ELR (cell line): Measurements from ENCODE around the gene UGT1A7.

Experiments
- DNase-seq: peaks from one replicate; pipeline ENCODE4 v3.0.0-alpha.2; 2015; ENCODE audit warnings: low read depth

UGT1A7 gene

DNA sequence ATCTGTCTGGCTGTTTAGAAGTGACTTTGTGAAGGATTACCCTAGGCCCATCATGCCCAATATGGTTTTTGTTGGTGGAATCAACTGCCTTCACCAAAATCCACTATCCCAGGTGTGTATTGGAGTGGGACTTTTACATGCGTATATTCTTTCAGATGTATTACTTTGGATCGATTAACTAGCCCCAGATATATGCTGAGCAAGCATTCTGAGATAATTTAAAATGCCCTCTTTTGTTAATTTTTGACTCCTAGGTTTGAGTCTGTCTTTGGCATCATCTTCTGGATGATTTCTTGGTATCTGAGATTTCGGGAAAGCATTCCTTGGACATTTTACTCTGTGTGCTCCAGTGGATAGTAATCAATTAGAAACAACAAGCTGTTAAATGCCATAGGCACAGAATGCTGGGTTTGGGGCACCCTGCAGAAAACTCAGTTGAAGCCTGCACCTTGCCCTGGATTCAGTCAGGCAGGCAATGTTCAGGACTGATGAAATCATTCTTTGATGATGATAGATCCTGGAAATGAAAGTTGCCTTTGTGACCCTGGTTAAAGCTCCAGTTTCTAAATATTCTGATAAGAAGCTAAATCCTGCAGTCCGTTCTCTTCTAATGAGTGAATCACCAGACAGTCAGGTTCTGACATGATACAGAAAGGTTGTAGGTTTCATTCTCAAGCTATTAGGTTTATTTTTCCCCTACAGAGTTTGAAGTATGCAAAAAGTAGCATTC lies 79.5 kb downstream of the UGT1A7 start:
- no peak for DNase-seq

DNA sequence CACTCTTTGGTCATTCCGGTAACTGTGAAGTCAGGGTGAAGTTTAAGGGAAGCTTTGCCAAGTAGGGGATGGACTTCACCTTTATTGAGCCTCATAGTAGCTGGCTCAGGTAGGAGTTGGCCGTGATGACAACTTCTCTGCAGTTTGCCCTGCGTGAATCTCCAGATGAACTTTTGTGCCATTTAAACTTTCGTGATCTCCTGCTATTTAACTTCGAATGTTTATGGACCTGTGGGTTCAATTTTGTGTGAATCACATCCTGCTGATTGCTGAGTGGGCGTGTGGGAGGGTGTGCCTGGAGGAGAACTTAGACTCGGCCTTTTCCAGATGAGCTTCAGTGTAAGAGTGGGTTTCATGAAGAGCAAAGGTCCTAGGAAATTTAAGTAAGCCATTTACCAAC lies 82.6 kb downstream of the UGT1A7 start:
- DNase-seq, result peak; percentile 65

DNA sequence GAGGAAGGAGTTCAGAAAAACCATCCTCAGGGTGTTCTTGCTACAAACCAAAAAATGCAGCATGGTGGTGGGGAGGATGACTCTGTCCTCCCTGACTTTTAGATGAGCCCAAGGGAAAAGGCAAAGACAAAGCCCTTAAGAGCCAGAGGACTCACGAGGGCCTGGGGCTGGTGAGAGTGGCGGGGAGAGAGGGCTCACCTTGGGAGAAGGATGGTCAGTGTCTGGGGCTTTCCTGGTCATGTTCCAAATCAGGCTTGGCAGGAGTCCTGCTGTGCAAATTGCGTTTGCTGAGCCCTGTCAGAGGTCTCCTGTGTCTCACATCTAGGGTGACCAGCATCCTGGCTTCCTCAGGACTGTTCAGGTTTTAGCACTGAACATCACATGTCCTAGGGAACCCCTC lies 83.1 kb downstream of the UGT1A7 start:
- peak; percentile 6 for DNase-seq

DNA sequence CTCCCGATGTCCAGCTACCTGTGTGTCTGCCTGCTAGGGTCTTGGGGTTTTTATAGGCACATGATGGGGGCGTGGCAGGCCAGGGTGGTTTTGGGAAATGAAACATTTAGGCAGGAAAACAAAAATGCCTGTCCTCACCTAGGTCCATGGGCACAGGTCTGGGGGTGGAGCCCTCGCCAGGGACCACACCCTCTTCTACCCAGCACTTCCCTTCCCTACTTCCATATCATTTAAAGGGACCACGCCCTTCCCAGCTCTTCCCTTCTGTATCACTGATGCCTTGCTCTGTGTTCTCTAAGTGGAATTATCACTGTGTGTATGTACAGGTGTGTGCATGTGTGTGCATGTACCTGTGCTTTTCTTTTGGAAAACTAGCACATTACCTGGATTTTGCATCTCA lies 84.7 kb downstream of the UGT1A7 start:
- no peak for DNase-seq

DNA sequence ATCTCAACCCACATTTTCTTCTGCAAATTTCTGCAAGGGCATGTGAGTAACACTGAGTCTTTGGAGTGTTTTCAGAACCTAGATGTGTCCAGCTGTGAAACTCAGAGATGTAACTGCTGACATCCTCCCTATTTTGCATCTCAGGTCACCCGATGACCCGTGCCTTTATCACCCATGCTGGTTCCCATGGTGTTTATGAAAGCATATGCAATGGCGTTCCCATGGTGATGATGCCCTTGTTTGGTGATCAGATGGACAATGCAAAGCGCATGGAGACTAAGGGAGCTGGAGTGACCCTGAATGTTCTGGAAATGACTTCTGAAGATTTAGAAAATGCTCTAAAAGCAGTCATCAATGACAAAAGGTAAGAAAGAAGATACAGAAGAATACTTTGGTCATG lies 86.4 kb downstream of the UGT1A7 start:
- DNase-seq, result no peak

DNA sequence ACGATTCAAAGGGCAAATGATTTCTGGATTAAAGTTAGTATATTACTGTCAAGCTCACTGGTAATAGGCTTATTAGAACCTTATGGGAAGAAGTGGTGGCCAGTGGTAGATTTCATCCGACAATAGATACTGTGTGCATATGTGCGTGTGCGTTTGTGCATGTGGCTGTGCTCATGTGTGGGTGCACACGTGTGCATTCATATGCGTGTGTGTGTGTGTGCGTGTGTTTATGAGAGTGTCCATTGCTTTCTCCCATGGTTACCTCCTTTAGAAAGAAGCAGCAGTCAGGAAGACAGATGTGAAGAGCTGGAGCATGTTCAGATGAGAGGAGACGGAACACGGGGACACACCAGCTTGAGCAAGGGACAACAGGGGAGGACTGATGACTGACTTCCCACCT lies 87.6 kb downstream of the UGT1A7 start:
- no peak for DNase-seq

DNA sequence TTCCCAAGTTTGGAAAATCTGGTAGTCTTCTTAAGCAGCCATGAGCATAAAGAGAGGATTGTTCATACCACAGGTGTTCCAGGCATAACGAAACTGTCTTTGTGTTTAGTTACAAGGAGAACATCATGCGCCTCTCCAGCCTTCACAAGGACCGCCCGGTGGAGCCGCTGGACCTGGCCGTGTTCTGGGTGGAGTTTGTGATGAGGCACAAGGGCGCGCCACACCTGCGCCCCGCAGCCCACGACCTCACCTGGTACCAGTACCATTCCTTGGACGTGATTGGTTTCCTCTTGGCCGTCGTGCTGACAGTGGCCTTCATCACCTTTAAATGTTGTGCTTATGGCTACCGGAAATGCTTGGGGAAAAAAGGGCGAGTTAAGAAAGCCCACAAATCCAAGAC lies 90.5 kb downstream of the UGT1A7 start:
- no peak for DNase-seq

DNA sequence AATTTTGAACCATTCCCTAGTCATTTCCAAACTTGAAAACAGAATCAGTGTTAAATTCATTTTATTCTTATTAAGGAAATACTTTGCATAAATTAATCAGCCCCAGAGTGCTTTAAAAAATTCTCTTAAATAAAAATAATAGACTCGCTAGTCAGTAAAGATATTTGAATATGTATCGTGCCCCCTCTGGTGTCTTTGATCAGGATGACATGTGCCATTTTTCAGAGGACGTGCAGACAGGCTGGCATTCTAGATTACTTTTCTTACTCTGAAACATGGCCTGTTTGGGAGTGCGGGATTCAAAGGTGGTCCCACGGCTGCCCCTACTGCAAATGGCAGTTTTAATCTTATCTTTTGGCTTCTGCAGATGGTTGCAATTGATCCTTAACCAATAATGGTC lies 90.9 kb downstream of the UGT1A7 start:
- DNase-seq, result no peak

DNA sequence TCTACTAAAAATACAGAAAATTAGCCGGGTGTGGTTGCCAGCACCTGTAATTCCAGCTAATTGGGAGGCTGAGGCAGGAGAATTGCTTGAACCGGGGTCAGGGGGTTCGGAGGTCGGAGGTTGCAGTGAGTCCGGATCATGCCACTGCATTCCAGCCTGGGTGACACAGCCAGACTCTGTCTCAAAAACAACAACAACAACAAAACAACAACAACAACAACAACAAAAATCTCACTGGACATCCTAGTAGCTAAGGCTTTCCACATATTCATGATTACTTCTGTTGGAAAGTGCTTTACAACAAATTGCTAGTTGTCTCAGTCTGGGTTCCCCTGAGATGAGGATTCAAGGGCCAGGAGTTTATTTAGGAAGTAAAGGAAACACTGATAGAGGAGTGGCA lies 92.2 kb downstream of the UGT1A7 start:
- DNase-seq, result no peak

DNA sequence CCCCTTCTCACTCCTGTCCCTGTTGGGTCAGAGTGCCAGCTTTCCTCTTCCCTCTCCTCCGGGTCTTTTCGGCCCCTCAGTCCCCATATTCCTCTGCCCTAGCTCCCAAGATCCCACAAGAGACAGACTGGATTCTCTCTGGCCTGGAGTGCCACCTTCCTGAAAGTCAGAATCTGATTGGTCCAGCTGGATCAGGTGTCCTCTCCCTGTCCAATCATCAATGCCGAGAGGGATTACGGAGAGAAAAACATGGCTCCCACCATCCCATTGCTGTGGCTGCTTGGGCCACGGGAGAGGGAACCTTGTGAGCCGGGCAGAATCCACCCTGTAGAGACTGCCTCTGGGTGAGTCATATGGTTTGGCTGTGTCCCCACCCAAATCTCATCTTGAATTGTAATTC lies 93.7 kb downstream of the UGT1A7 start:
- DNase-seq, result no peak

DNA sequence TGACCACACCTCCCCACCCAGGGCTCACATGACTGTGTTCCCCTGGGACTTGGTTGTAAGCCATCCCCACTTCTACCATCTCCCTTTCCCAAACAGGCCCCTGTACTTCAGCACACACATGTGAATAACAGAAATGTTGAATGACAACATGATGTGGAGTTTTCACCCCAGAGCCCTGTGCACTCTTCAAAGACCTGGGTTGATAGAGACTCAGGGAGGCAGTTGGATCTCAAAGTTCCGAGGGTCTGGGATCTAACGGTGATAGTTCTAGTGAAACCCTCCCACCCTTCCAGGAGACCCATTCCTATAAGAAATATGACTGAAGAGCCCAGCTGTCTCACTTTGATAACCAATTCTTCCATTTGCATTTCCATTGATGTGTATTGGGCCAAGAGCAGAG lies 96.3 kb downstream of the UGT1A7 start, which contains the start of gene MROH2A:
Gene MROH2A (plus strand): TSS at position 301 of the 400 bp plus-strand sequence. CDS start 1,029 bp downstream, outside the sequence.
- no peak for DNase-seq

DNA sequence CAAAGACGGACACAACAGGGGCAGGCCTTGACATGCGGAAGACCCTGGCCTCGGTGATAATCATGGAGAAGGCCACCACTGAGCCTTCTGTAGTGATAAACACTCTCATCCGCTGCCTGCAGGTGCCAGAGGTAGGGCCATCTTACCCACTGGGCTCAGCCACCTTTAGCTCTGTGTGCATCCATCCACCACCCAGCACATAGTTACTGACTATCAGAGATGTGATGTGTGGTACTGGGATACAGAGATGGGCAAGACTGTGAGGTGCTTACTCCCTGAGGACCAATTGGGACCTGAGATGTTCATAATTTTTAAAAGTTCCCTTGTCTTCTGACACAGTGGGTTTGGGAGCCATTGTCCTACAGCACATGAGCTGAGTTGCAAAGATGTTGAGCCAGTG lies 98.0 kb downstream of the UGT1A7 start:
- no peak for DNase-seq

DNA sequence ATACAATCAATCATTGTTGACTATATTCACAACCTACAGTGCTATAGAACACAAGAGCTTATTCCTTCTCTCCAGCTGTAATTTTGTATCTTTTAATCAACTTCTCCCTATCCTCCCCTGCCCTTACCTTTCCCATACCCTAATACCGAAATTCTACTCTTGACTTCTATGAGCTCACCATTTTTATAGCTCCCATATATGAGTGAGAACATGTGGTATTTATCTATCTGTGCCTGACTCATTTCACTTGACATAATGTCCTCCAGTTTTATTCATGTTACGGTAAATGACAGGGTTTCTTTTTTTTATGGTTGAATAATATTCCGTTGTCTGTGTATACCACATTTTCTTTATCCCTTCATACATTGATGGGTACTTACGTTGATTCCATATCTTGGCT lies 99.1 kb downstream of the UGT1A7 start:
- DNase-seq, result no peak

DNA sequence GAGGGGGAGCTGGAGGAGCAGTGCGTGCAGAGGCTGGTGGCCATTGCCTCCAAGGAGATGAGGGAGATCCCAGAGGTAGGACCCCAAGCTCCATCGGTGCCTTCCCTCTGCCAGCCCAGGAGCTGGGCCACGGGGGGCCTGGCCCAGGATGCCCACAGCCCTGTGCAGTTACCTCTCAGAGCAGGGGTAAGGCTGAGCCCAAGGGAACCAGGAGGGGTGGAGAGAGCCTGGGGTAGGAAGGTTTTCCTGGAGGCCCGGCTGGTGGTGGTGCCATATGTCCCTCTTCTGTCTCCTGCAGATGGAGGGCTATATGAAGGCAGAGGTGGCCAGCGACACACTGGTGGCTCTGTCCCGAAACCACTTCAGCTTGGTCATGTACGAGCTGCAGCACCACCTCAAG lies 107.9 kb downstream of the UGT1A7 start:
- DNase-seq, result no peak

DNA sequence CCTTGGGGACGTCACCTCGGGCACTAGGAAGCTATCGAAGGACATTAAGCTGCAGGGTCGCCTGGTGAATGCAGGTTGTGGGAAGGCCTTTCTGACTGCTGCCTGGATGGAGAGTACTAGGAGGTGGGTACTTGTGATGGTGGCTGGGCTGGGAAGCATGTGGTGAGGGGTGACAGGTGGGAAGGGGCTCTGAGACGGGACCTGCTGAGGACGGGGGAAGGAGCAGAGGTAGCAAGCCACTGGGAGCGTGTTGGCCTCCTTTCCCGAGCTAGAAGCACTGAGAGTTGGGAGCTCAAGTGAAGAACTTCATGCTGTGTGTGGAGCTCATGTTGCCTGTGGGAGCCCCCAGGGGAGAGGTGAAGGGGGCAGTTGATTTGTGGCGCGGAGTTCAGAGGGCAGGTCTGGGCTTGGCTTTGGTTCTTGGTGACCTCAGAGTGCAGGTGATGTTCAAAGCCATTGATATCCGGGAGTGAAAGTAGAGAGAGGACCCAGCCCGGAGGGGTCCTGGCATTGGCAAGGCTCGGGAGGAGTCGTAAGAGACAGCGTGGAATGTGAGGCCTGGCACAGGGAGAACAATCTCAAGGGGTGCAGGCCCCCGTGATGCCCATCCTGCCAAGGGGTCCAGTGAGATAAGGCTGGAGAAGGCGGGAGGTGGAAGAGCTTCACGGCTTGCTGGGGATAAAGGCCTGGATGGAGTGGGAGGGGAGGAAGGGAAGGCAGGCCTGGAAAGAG lies 109.6 kb downstream of the UGT1A7 start:
- no peak for DNase-seq

DNA sequence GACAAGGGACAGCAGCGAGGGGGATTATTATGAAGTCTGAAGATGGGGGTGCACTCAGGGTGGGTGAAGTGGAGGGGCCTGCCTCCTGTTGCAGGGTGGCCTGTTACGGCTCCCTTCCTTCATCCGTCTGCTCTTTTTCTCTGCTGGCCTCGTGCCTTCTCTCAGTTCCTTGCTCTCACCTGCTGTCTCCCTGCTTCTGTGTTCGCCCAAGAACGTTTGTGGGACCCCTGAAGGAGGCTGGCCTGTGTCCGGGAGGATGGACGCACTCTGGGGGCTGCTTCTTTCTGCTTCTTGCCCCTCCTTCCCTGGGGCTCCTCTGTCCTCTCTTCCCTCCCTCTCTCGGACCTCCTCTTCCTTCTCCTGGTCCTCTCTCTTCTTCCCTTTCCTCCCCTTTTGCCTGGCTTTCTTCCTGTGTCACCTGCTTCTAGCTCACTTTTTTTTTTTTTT lies 110.2 kb downstream of the UGT1A7 start:
- DNase-seq, result no peak

DNA sequence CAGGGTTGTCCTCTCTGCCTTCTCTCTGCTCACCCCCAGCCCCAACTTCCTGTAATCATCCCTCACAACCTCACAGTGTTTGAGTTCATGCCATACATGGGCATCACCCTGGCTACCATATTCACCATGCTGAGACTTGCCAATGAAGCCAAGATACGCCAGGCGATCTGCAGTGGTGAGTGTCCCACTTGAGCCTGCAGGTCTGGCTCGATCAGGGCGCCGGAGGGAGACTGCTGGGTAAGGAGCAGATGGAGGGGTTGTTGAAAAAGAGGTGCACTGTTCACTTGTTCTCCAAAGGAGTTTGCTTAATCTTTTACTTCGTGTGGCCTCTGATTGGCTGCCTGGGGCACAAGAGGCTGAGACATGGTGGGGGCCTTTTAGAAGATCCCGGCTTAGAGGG lies 111.0 kb downstream of the UGT1A7 start:
- DNase-seq, result no peak

DNA sequence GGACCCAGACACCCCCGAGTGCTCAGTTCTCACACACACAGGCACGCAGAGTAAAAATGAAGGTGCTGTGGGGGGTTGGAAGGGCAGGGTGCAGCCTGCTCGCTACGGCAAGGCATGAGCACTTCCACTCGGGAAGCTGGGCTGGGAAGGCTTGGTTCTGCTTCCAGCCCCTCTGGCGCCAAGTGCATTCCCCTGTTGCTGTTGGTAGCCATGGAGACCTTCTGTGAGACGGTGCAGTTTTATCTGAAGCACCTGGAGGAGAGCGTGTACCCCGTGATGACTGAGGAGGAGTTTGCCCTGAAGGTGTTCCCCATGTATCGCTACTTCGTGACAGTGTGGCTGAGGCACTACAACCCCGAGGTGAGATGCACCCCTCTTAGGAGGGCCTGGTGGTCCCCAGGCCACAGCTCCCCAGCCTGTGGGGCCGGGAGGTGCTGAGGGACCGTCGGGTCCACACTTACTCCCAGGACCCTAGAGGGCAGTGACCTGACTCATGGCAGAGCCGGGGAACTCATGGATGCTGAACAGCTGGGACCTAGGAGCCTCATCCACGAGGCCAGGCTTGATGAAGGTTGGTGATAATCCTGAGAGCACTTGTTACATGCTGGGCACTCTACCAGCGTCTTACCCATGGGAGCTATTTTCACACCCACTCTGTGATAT lies 111.9 kb downstream of the UGT1A7 start:
- no peak for DNase-seq

DNA sequence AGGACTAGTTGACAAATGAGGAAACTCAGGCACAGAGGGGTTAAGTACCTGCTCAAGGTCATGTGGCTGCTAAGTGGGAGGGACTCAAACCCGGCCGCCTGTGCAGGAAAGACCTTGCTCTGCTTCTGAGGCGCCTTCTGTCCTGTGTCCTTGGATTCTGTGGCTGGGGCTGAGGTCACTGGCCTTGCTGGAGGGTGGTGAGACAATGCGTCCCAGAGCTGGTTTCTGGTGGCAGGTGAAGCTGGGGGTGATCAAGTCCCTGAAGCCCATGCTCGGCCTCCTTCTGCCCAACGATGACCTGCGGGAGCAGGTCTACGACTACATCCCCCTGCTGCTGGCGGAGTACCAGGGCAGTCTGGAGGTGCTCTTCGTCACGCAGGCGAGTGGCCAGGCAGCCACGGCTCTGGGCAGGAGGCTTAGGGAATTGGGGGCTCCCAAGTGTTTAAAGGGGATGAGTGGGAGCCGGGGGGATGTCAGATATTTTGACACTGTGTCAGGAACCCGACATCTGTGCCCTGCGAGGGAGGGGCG lies 112.5 kb downstream of the UGT1A7 start:
- DNase-seq, result no peak

DNA sequence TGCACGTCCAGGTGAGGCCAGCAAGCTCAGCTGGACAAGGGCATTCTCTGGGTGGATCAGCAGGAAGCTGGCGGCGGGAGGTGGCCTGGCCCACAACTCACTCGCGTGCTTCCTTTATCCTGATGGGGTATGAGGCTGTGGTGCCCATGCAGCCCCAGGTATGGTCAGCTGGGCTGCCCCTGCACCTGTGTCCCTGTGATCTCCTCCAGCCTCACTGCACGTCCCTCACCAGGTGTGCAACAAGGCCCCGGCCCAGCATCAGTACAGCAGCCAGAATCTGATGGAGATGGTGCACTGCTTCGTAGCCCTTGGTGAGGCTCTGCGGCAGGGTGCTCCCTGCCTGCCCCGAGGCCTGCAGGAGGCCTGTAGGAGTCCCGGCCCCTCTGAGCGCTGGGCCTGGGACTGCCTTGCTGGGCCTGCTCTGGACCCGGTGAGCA lies 114.1 kb downstream of the UGT1A7 start:
- DNase-seq, result no peak

DNA sequence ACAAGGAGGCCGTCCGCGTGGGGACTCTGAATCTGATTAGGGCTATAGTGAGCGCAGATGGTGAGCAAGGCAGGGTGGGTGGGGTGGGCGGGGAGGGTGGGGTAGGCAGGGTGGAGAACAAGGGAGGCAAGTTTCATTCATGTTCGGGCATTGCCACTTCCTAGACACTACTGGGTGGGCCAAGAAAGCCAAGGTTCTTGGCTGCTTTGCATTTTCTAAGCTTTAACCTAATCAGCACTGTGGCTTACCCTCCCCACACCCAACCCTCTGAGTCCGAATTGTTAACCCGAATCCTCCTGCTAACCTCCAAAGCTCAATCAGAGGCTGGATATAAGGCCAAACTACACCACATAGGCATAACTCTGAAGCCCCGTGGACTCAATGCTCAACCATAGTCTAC lies 114.6 kb downstream of the UGT1A7 start:
- no peak for DNase-seq

DNA sequence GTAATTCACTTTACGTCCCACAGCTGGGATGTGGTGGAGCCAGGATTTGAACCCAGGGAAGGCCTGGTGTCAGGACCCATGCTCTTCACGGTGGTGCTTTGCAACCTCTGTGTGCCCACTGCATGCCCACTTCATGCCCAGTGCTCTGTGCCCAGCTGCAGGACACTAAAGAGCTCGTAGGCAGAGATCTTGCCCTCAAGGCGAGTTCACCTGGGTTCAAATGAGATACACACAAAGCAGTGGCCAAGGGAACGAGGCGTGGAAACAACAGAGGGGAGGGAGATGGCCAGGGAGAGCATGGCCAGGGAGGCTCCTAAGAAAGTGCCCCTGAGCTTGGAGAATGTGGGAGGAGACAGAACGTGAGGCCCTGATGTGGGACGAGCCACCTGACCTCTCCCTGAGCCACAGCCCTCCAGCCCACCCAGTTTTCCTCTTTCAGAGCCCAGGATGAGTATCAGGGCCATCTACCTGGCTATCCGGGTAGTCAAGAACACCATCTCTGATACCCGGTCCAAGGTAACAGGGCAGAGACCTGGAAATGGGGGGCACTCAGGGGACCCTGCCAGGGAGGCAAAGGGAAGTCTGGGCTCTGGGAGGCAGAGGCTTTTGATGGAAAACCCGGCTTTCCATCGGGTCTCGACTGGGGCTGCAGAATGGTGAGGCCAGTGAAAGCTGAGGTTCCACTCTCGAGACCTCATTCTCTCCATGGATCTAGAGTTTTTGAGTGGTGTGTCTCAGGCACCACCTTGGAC lies 116.8 kb downstream of the UGT1A7 start:
- no peak for DNase-seq
